ENCODE results near the gene BIRC5. TPM values are rescaled to one million over a fixed set of nuclear protein-coding genes. Genes with fewer than 3 reads are reported as not detected.

BIRC5 gene
- total RNA-seq, 4 donors from 2014 or later = 0.44 to 3.3 TPM; not detected in 2

DNA sequence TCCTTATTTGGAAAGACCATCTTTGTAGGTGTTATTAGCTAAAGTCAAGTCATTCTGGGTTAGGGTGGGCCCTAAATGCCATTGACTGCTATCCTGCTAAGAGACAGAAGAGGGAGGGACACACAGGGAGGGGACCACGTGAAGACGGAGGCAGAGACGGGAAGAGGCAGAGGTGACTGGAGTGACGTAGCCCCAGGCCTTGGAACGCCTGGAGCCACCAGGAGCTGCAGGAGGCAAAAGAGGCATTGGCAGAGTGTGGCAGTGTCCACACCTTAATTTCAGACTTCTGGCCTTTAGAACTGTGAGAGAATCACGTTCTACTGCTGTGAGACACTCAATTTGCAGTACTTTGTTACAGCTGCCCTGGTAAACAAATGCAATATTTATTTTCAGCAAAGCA lies 13.6 kb upstream of the BIRC5 start:
- Histone ChIP-seq H3K27ac (no peak overlapping the region), H3K4me1 (no peaks in the 10 kb centered on the region), H3K9me3 (no peaks in the 10 kb centered on the region), H3K4me3 (no peak overlapping the region), H3K27me3 (no peaks in the 10 kb centered on the region), H3K36me3 (peaks cover 0 to 4% of the 10 kb centered on the region in 2 donors)
- ATAC-seq (no peak), DNase-seq (no peak)
- TF ChIP-seq POLR2A (IDR thresholded peaks at IDR 0.05) = no peak
- TF ChIP-seq, protein P1, sequence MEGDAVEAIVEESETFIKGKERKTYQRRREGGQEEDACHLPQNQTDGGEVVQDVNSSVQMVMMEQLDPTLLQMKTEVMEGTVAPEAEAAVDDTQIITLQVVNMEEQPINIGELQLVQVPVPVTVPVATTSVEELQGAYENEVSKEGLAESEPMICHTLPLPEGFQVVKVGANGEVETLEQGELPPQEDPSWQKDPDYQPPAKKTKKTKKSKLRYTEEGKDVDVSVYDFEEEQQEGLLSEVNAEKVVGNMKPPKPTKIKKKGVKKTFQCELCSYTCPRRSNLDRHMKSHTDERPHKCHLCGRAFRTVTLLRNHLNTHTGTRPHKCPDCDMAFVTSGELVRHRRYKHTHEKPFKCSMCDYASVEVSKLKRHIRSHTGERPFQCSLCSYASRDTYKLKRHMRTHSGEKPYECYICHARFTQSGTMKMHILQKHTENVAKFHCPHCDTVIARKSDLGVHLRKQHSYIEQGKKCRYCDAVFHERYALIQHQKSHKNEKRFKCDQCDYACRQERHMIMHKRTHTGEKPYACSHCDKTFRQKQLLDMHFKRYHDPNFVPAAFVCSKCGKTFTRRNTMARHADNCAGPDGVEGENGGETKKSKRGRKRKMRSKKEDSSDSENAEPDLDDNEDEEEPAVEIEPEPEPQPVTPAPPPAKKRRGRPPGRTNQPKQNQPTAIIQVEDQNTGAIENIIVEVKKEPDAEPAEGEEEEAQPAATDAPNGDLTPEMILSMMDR (IDR thresholded peaks at IDR 0.05 in 4 of 5, conservative IDR thresholded peaks at IDR 0.05 in 1 of 5) = no peak
- intact Hi-C loops (cut with DNase I; ENCODE audit: low total_unique reads) = no loop called here
- in situ Hi-C loops (cut with MboI; ENCODE audit: low sequenced_read_pairs in 4 of 4) = no loop called here

DNA sequence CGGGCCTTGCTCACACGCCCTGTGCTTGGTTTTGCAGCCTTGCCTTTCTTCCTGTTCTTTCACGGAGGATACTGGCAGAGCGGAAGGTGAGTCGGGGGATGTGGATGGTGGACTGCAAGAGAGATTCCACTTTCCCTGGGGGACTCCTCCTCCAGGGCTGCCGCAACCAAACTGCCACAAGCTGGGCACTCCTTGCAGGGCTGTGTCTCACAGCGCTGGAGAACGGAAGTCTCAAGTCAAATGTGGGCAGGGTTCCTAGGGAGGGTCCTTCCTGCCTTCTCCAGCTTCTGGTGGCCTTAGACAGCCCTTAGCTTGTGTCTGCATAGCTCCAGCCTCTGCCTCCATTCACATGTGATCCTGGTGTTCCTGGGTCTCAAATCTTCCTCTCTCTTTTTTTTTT lies 11.4 kb upstream of the BIRC5 start:
- intact Hi-C loops (cut with DNase I; ENCODE audit: low total_unique reads) = no loop called here
- Histone ChIP-seq H3K4me1 (no peaks in the 10 kb centered on the region), H3K27ac (no peak overlapping the region), H3K9me3 (no peaks in the 10 kb centered on the region), H3K4me3 (no peak overlapping the region), H3K27me3 (no peaks in the 10 kb centered on the region), H3K36me3 (no peaks in the 10 kb centered on the region)
- in situ Hi-C loops (cut with MboI; ENCODE audit: low sequenced_read_pairs in 4 of 4) = no loop called here
- TF ChIP-seq POLR2A (IDR thresholded peaks at IDR 0.05) = no peak
- TF ChIP-seq, protein P1 (IDR thresholded peaks at IDR 0.05 in 4 of 5, conservative IDR thresholded peaks at IDR 0.05 in 1 of 5) = no peak
- ATAC-seq (no peak), DNase-seq (no peak)

DNA sequence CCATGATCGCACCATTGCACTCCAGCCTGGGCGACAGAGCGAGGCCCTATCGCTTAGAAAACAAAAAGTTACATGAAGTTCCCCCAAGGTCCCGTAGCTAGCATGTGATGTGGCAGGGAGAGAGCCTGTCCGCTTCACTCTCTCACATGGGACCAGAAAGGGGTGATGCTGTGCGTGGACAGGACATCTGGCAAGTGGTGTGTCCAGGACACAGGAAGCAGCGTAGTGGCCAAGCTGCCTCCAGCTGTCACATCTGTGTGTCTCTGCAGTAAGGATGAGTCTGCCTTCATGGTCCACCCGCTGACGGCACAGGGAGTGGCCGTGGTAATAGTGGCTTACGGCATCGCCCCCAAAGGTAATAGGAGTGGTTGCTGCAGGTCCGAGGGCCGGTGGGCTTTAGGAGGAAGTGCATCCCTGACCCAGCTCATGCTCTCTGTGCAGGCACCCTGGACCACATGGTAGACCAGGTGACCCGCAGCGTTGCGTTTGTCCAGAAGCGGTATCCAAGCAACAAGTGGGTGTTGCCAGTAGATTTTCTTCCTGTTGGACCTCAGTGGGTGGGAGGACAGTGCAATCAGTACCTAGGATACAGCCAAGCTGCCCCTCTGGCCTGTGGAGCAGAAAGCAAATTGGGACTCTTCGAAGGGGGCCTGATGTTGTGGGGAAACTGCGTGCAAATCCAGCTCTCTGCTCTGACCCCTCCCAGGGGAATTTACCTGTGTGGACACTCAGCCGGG lies 9.5 kb upstream of the BIRC5 start:
- in situ Hi-C loops (cut with MboI; ENCODE audit: low sequenced_read_pairs in 4 of 4) (no loop called here), intact Hi-C loops (cut with DNase I; ENCODE audit: low total_unique reads) (no loop called here)
- Histone ChIP-seq H3K27me3 (no peaks in the 10 kb centered on the region), H3K4me1 (no peaks in the 10 kb centered on the region), H3K9me3 (no peaks in the 10 kb centered on the region), H3K36me3 (no peaks in the 10 kb centered on the region), H3K4me3 (no peak overlapping the region), H3K27ac (no peak overlapping the region)
- ATAC-seq = no peak
- DNase-seq = no peak
- TF ChIP-seq, protein P1 (IDR thresholded peaks at IDR 0.05 in 4 of 5, conservative IDR thresholded peaks at IDR 0.05 in 1 of 5) = no peak
- TF ChIP-seq POLR2A (IDR thresholded peaks at IDR 0.05) = no peak

DNA sequence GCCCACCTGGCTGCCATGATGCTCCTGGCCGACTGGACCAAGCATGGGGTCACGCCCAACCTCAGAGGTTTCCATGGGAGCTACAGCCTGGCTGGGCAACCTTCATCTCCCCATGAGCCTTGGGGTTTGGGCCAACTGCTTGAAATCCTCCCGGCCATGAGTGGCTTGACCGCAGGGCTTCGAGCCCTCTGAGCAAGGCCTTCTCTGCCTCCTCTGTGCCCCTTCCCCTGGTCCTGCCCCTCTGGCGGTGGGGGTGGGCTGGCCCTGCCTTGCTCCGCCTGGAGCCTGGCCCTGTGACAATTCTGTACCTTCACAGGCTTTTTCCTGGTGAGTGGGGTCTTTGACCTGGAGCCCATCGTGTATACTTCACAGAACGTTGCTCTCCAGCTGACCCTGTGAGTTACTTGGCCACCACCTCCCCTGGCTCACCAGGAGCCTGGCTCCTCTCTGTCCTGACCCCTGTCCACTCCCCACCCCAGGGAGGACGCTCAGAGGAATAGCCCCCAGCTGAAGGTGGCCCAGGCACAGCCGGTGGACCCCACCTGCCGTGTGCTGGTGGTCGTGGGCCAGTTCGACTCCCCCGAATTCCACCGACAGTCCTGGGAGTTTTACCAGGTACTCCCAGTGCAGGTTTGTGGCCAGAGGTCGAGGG lies 8.8 kb upstream of the BIRC5 start:
- no peak for TF ChIP-seq POLR2A (IDR thresholded peaks at IDR 0.05)
- TF ChIP-seq, protein P1 (IDR thresholded peaks at IDR 0.05 in 4 of 5, conservative IDR thresholded peaks at IDR 0.05 in 1 of 5) = no peak
- DNase-seq (no peak), ATAC-seq (no peak)
- no peaks in the 10 kb centered on the region for H3K36me3 ChIP-seq
- no peaks in the 10 kb centered on the region for H3K9me3 ChIP-seq
- in situ Hi-C loops (cut with MboI; ENCODE audit: low sequenced_read_pairs in 4 of 4) = no loop called here
- H3K27me3 ChIP-seq = no peaks in the 10 kb centered on the region
- H3K27ac ChIP-seq = no peak overlapping the region
- H3K4me1 ChIP-seq = no peaks in the 10 kb centered on the region
- intact Hi-C loops (cut with DNase I; ENCODE audit: low total_unique reads) = no loop called here
- H3K4me3 ChIP-seq = no peak overlapping the region

Data from gastrocnemius medialis (tissue), 4 donors.